ENCODE measurements around the gene MCAT.

DNA sequence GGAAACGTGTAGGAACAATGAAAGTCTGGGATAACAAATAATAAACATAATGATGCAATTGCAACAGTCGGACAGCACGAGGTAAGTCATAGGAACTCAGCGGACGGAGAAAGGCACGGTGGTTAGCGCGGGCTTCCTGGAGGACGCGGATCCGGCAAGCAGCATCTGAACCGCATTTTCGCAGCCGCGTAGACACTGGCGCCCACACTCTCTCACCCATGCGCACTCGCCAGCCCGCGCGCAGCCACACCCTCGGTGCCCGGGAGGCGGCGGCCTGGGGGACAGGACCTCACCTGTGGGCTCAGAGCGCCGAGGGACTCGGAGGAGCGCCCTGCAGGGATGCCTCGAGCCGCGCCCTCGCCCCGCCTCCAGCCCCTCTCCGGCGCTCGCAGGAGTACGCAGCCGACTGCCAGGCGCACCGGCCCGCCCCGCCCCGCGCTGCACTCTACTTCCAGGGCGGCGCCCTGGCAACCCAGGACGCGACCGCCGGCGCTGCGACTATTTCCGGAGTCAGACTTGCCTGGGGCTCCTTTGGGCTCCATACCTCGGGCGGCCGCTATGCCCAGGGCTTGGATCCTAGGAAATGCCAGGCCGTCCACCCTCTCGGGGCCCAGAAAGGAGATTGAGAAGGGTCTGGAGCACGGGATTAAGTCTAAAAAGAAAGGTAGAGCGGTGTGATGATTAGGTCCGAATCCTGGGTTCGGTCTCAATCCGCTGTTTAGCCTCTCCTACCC, 54.0 kb downstream of the MCAT start, which contains the start of gene TTLL1:
- TF ChIP-seq, protein P1, sequence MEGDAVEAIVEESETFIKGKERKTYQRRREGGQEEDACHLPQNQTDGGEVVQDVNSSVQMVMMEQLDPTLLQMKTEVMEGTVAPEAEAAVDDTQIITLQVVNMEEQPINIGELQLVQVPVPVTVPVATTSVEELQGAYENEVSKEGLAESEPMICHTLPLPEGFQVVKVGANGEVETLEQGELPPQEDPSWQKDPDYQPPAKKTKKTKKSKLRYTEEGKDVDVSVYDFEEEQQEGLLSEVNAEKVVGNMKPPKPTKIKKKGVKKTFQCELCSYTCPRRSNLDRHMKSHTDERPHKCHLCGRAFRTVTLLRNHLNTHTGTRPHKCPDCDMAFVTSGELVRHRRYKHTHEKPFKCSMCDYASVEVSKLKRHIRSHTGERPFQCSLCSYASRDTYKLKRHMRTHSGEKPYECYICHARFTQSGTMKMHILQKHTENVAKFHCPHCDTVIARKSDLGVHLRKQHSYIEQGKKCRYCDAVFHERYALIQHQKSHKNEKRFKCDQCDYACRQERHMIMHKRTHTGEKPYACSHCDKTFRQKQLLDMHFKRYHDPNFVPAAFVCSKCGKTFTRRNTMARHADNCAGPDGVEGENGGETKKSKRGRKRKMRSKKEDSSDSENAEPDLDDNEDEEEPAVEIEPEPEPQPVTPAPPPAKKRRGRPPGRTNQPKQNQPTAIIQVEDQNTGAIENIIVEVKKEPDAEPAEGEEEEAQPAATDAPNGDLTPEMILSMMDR (optimal IDR thresholded peaks at IDR 0.05 in 1 of 3, IDR thresholded peaks at IDR 0.05 in 1 of 3, conservative IDR thresholded peaks at IDR 0.05 in 1 of 3; ENCODE audit: extremely low read depth in 1 of 3, insufficient read depth in 2 of 3, low read length in 3 of 3): no peak
- no peak for TF ChIP-seq EZH2 (IDR thresholded peaks at IDR 0.05; ENCODE audit: low read length)
